Measurements from ENCODE around the gene FUT1.

GRCh38 chr19:48722196-48722708, 30.2 kb downstream of the FUT1 start:
- no peak for TF ChIP-seq POLR2A (IDR thresholded peaks at IDR 0.05)
- TF ChIP-seq POLR2AphosphoS5 (IDR thresholded peaks at IDR 0.05): no peak
- TF ChIP-seq CTCF (IDR thresholded peaks at IDR 0.05): no peak
